Fibroblast of lung (primary cell): ENCODE measurements around the gene NFATC3. TPM values are rescaled to one million over a fixed set of nuclear protein-coding genes. Genes with fewer than 3 reads are reported as not detected.

Experiments
- DNase-seq, 2 donors: peaks; one replicate each; pipeline versions ENCODE4 v3.0.0 to v3.0.0-alpha.2; 2010; ENCODE audit warnings: low read depth in 2 of 2
- H2AFZ ChIP-seq: 2 replicates; pipeline ENCODE4 v1.5.1; 2012; ENCODE audit warnings: low read length, control low read depth, inconsistent platforms
- H3K27ac ChIP-seq: 2 replicates; pipeline ENCODE4 v1.5.1; 2011; ENCODE audit warnings: low read length, control low read depth; ENCODE audit not compliant: insufficient read depth
- H3K27me3 ChIP-seq: 2 replicates; pipeline ENCODE4 v1.5.1; 2011; ENCODE audit warnings: mild to moderate bottlenecking, low read length; ENCODE audit not compliant: control insufficient read depth, insufficient read depth
- H3K36me3 ChIP-seq: 2 replicates; pipeline ENCODE4 v1.5.1; 2011; ENCODE audit warnings: low read length; ENCODE audit not compliant: control insufficient read depth, insufficient read depth
- H3K4me1 ChIP-seq: 2 replicates; pipeline ENCODE4 v1.5.1; 2011; ENCODE audit warnings: low read length; ENCODE audit not compliant: control insufficient read depth, insufficient read depth; ENCODE audit errors: extremely low read depth
- H3K4me2 ChIP-seq: 2 replicates; pipeline ENCODE4 v1.5.1; 2011; ENCODE audit warnings: low read length, control low read depth; ENCODE audit not compliant: insufficient read depth; ENCODE audit errors: extremely low read depth
- H3K4me3 ChIP-seq, 4 experiments: fragments of 200-600 bp in 1 of 4; sonication (generic) in 1 of 4; replicated peaks in 1 of 4; 2 replicates each; pipeline ENCODE4 v1.5.1; 2011 to 2016; ENCODE audit warnings: low read length in 4 of 4, low read depth in 3 of 4, mild to moderate bottlenecking in 3 of 4, control low read depth in 2 of 4, inconsistent platforms in 1 of 4, mixed read lengths in 1 of 4; ENCODE audit not compliant: insufficient read depth in 1 of 4; ENCODE audit errors: control extremely low read depth in 1 of 4
- H3K79me2 ChIP-seq: 2 replicates; pipeline ENCODE4 v1.5.1; 2012; ENCODE audit warnings: mild to moderate bottlenecking, low read length, inconsistent platforms; ENCODE audit not compliant: control insufficient read depth, insufficient read depth
- H3K9ac ChIP-seq: 2 replicates; pipeline ENCODE4 v1.5.1; 2011; ENCODE audit warnings: mild to moderate bottlenecking, low read length, control low read depth; ENCODE audit not compliant: insufficient read depth
- H3K9me3 ChIP-seq: 2 replicates; pipeline ENCODE4 v1.5.1; 2012; ENCODE audit warnings: low read depth, low read length; ENCODE audit not compliant: control insufficient read depth, insufficient read depth
- H4K20me1 ChIP-seq: 2 replicates; pipeline ENCODE4 v1.5.1; 2011; ENCODE audit warnings: low read length; ENCODE audit not compliant: control insufficient read depth, insufficient read depth; ENCODE audit errors: extremely low read depth
- EZH2 ChIP-seq: IDR thresholded peaks from 2 replicates; pipeline ENCODE4 v1.5.1; 2012; ENCODE audit warnings: low read length, control low read depth, mild to moderate bottlenecking; ENCODE audit errors: missing control alignments
- polyA plus RNA-seq, 2 donors: library from polyadenylated mRNA; depleted of rRNA in 1 of 2; stranded (reverse) in 1 of 2; unstranded in 1 of 2; fragments of >200 nt; gene quantifications; 2 replicates each; pipeline ENCODE4 v1.2.1, GENCODE V29; 2011 to 2012; ENCODE audit warnings: missing spikeins in 1 of 2
- total RNA-seq: library from RNA; depleted of rRNA; stranded (reverse); fragments of >200 nt; gene quantifications from 2 replicates; pipeline ENCODE4 v1.2.1, GENCODE V29; 2014
- TF ChIP-seq, protein P1 (sequence below), 2 donors: IDR thresholded peaks in 1 of 2; conservative IDR thresholded peaks in 1 of 2; 1 replicate in 1 of 2; 2 replicates in 1 of 2; pipeline ENCODE4 v1.5.1; 2011 to 2012; ENCODE audit warnings: low read length in 2 of 2, control low read depth in 1 of 2, inconsistent platforms in 1 of 2, low read depth in 1 of 2, mild to moderate bottlenecking in 1 of 2

The NFATC3 gene
- total and polyA plus RNA-seq, 2 donors (not counting 1 experiment from before 2014, with no cell fraction given): 9.6 to 10.6 TPM

DNA sequence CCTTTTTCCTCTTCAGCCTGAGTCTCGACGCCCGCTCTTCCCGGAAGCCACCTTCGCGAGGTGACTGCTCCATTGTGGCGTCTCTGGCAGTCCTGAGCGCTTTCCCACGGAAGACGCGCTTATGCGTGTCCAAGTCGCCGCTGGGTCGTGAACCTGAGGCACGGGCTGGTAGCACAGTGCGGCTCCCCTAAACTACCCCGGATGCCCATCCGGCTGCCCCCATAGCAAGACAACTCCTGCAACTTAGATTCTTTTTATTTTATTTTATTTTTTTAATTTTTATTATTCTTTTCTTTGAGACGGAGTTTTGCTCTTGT is 152.8 kb downstream of the NFATC3 start:
- H3K4me3 ChIP-seq: peak overlapping the region; percentile 52 to 69 (median 61)
- peak overlapping the region; percentile 95 for H2AFZ ChIP-seq
- no peaks in the 10 kb centered on the region for H3K9me3 ChIP-seq
- H3K4me1 ChIP-seq: peaks cover 9% of the 10 kb centered on the region
- H4K20me1 ChIP-seq: no peaks in the 10 kb centered on the region
- H3K27ac ChIP-seq: peak overlapping the region; percentile 96
- peak overlapping the region; percentile 73 for H3K9ac ChIP-seq
- no peaks in the 10 kb centered on the region for H3K27me3 ChIP-seq
- H3K36me3 ChIP-seq: no peaks in the 10 kb centered on the region
- DNase-seq: no peak
- no peak for TF ChIP-seq EZH2
- TF ChIP-seq, protein P1, sequence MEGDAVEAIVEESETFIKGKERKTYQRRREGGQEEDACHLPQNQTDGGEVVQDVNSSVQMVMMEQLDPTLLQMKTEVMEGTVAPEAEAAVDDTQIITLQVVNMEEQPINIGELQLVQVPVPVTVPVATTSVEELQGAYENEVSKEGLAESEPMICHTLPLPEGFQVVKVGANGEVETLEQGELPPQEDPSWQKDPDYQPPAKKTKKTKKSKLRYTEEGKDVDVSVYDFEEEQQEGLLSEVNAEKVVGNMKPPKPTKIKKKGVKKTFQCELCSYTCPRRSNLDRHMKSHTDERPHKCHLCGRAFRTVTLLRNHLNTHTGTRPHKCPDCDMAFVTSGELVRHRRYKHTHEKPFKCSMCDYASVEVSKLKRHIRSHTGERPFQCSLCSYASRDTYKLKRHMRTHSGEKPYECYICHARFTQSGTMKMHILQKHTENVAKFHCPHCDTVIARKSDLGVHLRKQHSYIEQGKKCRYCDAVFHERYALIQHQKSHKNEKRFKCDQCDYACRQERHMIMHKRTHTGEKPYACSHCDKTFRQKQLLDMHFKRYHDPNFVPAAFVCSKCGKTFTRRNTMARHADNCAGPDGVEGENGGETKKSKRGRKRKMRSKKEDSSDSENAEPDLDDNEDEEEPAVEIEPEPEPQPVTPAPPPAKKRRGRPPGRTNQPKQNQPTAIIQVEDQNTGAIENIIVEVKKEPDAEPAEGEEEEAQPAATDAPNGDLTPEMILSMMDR (conservative IDR thresholded peaks at IDR 0.05 in 1 of 2, IDR thresholded peaks at IDR 0.05 in 1 of 2; ENCODE audit: low read depth in 1 of 2, low read length in 2 of 2): no peak
- H3K79me2 ChIP-seq: no peaks in the 10 kb centered on the region
- H3K4me2 ChIP-seq: peak overlapping the region; percentile 88

DNA sequence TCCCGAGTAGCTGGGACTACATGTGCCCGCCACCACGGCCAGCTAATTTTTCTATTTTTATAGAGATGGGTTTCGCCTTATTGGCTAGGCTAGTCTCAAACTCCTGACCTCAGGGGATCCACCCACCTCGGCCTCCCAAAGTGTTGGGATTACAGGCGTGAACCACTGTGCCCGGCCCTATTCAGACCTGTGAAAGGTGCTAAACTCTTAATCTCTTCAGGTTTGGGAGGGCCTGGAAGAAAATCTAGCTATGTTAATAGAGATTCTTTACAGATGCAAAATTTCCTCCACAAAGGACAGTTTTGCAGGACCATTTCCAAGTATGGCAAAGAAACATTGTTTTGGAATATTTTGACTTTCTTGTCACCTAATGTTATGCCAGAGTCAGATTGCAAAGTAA is 156.9 kb downstream of the NFATC3 start:
- no peaks in the 10 kb centered on the region for H4K20me1 ChIP-seq
- H3K9ac ChIP-seq: no peak overlapping the region
- peaks cover 8% of the 10 kb centered on the region for H3K4me1 ChIP-seq
- no peak overlapping the region for H3K4me3 ChIP-seq
- no peak overlapping the region for H3K27ac ChIP-seq
- no peak overlapping the region for H2AFZ ChIP-seq
- H3K4me2 ChIP-seq: no peak overlapping the region
- DNase-seq: no peak
- no peaks in the 10 kb centered on the region for H3K27me3 ChIP-seq
- H3K79me2 ChIP-seq: peaks cover 8% of the 10 kb centered on the region
- no peak for TF ChIP-seq EZH2
- TF ChIP-seq, protein P1 (conservative IDR thresholded peaks at IDR 0.05 in 1 of 2, IDR thresholded peaks at IDR 0.05 in 1 of 2; ENCODE audit: low read depth in 1 of 2, low read length in 2 of 2): no peak
- H3K9me3 ChIP-seq: no peaks in the 10 kb centered on the region
- H3K36me3 ChIP-seq: no peaks in the 10 kb centered on the region

DNA sequence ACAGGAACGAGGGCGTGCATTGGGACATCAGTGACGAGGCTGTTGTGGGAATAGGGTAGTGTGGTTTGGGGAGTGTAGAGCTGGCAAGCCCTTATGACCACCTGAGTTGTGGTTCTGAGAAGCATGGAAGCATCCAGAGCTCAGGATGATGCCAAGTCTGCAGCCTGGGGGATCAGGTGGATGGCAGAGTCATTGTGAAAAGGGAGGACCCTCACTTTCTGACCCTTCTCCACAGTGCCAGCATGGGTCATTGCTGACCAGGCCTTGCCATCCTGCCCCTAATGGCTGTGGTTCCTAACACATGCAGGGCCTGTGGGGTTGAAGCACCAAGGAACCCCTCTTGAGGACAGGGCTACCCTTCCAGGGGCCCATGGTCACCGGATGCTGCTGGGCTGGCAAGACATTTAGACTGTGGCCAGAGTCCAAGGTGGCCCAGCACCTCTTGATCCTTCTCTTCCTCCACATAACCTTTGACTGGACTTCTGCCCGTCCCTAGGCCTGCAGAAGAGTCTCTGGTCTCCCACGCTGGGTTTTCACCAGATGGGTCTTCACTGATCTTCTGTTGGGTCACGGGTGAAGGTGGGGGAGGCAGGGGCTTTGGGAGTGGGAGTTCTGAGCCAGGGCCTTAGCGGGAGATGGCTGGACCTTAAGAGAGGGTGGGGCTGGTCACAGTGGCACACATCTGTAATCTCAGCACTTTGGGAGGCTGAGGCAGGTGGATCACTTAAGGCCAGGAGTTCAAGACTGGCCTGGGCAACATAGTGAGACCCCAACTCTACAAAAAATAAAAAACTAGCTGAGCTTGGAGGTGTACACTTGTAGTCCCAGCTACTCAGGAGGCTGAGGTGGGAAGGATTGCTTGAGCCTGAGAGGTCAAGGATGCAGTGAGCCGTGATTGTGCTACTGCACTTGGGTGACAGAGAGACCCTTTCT is 158.0 kb downstream of the NFATC3 start:
- Histone ChIP-seq H3K4me1 (peaks cover 7% of the 10 kb centered on the region), H3K9me3 (no peaks in the 10 kb centered on the region), H4K20me1 (no peaks in the 10 kb centered on the region), H3K79me2 (peaks cover 8% of the 10 kb centered on the region), H3K36me3 (no peaks in the 10 kb centered on the region), H3K27ac (no peak overlapping the region), H2AFZ (no peak overlapping the region), H3K27me3 (no peaks in the 10 kb centered on the region), H3K4me2 (no peak overlapping the region), H3K9ac (no peak overlapping the region), H3K4me3 (no peak overlapping the region)
- TF ChIP-seq, protein P1 (conservative IDR thresholded peaks at IDR 0.05 in 1 of 2, IDR thresholded peaks at IDR 0.05 in 1 of 2; ENCODE audit: low read depth in 1 of 2, low read length in 2 of 2): no peak
- TF ChIP-seq EZH2: no peak
- DNase-seq: no peak
